NB4 (cell line): ENCODE measurements around the gene DHX34.
A peak's percentile ranks its signal among the peaks of the same experiment; 100 is the strongest.

Experiments used
- DNase-seq: peaks from one replicate; pipeline ENCODE4 v3.0.0; 2010; ENCODE audit warnings: low read depth
- H3K4me3 ChIP-seq: one replicate; pipeline ENCODE4 v1.5.1; 2011; ENCODE audit warnings: mild to moderate bottlenecking, low read depth, low read length, moderate library complexity
- MAX ChIP-seq: IDR thresholded peaks from 2 replicates; pipeline ENCODE4 v1.6.1; 2011; ENCODE audit warnings: low read depth, low read length
- MYC ChIP-seq: IDR thresholded peaks from 2 replicates; pipeline ENCODE4 v1.6.1; 2011; ENCODE audit warnings: low read depth, low read length
- POLR2A ChIP-seq: IDR thresholded peaks from 2 replicates; pipeline ENCODE4 v1.6.1; 2011; ENCODE audit warnings: mild to moderate bottlenecking; ENCODE audit not compliant: insufficient read length; ENCODE audit errors: extremely low read depth
- TF ChIP-seq, protein P1 (sequence below): IDR thresholded peaks from one replicate; pipeline ENCODE4 v1.5.1; 2012; ENCODE audit warnings: low read depth, low read length

Gene DHX34

GRCh38 chr19:47309608-47310007 lies 39.5 kb upstream of the DHX34 start, which contains the start of gene C5AR1:
Gene C5AR1, plus strand, starts transcription at chr19:47309861. Its CDS starts 35 bp downstream, at chr19:47309896.
- no peak for TF ChIP-seq MYC
- TF ChIP-seq, protein P1, sequence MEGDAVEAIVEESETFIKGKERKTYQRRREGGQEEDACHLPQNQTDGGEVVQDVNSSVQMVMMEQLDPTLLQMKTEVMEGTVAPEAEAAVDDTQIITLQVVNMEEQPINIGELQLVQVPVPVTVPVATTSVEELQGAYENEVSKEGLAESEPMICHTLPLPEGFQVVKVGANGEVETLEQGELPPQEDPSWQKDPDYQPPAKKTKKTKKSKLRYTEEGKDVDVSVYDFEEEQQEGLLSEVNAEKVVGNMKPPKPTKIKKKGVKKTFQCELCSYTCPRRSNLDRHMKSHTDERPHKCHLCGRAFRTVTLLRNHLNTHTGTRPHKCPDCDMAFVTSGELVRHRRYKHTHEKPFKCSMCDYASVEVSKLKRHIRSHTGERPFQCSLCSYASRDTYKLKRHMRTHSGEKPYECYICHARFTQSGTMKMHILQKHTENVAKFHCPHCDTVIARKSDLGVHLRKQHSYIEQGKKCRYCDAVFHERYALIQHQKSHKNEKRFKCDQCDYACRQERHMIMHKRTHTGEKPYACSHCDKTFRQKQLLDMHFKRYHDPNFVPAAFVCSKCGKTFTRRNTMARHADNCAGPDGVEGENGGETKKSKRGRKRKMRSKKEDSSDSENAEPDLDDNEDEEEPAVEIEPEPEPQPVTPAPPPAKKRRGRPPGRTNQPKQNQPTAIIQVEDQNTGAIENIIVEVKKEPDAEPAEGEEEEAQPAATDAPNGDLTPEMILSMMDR: peak; percentile 59
- DNase-seq: peak; percentile 98
- no peak within 1 kb of the TSS for H3K4me3 ChIP-seq

DNA sequence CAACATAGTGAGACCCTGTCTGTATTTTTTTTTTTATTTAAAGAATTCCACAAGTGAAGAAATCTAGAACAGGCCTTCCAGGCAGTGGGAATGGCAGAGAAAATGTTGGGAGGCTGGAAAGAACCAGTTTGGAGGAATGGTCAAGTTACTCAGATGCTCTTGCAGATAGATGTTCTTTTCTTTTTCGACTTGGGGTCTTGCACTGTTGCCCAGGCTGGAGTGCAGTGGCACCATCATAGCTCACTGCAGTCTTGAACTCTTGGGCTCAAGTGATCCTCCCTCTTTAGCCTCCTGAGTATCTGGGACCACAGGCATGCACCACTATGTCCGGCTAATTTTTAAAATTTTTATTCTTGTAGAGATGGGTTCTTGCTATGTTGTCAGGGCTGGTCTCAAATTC lies 38.8 kb upstream of the DHX34 start:
- no peak for DNase-seq
- no peak overlapping the region for H3K4me3 ChIP-seq
- TF ChIP-seq, protein P1: no peak
- TF ChIP-seq MAX (no peak), POLR2A (no peak), MYC (no peak)

- TF ChIP-seq MYC (peak; percentile 68), POLR2A (no peak), MAX (peak; percentile 74)
- TF ChIP-seq, protein P1: no peak
- no peak overlapping the region for H3K4me3 ChIP-seq
- DNase-seq: peak; percentile 97
Observed at GRCh38 chr19:47310819-47311218, 38.3 kb upstream of the DHX34 start.

- DNase-seq: no peak
- H3K4me3 ChIP-seq: no peak overlapping the region
- TF ChIP-seq MAX: no peak
- TF ChIP-seq, protein P1: no peak
- no peak for TF ChIP-seq POLR2A
- no peak for TF ChIP-seq MYC
Observed at GRCh38 chr19:47312366-47313006, 36.6 kb upstream of the DHX34 start.

DNA sequence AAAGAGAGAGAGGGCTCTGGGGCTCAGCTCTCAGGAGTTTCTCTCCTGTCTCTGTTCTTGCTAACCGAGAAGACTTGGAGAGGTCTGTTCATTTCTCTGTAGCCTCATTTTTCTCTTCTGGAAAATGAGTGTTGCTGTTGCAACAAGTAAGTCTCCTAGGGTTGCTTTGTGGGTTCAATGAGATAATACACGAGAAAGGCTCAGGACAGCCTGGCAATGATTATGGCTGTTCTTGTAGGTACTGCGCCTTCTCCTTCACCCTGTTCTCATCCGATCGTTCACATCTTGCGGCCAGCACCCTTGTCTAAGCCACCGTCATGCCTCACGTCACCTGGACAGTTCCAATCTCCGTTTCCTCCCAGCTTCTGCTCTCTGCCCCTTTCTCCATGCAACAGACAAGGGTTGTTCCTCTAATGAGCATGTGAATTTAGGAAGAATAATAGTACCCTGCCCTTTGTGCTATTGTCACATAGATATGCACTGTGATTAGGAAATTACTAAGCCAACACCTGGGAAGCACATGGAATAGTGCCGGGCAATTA lies 35.3 kb upstream of the DHX34 start:
- TF ChIP-seq, protein P1: peak; percentile 5
- no peak for TF ChIP-seq MAX
- H3K4me3 ChIP-seq: no peak overlapping the region
- DNase-seq: no peak
